ENCODE results near the gene TMEM74B.

- no peak for TF ChIP-seq CTCF (conservative IDR thresholded peaks at IDR 0.05)
- TF ChIP-seq ZFX (IDR thresholded peaks at IDR 0.05), result no peak
These were observed 3.8 kb downstream of the TMEM74B start for GRCh38 chr20:1180949-1181348.
